IMR-90 (cell line): ENCODE results near the gene MRPL12.

ENCODE experiments used
- CEBPB ChIP-seq: IDR thresholded peaks from 2 replicates; pipeline ENCODE4 v1.6.1; 2012; ENCODE audit warnings: low read depth, low read length, improper control_type of control experiment
- CHD1 ChIP-seq: IDR thresholded peaks from 2 replicates; pipeline ENCODE4 v1.6.1; 2012; ENCODE audit warnings: low read depth, low read length, improper control_type of control experiment
- CTCF ChIP-seq: conservative IDR thresholded peaks from 2 replicates; pipeline ENCODE4 v1.5.1; 2012; ENCODE audit warnings: mild to moderate bottlenecking, low read depth, low read length, improper control_type of control experiment
- ELK1 ChIP-seq: fragments of 150-350 bp; IDR thresholded peaks from 2 replicates; pipeline ENCODE4 v1.6.1; 2016; ENCODE audit warnings: low read depth, mild to moderate bottlenecking, low read length, moderate library complexity, borderline replicate concordance
- FOS ChIP-seq: fragments of 150-350 bp; IDR thresholded peaks from 2 replicates; pipeline ENCODE4 v1.6.1; 2016; ENCODE audit warnings: low read depth, low read length
- MAFK ChIP-seq: IDR thresholded peaks from 2 replicates; pipeline ENCODE4 v1.6.1; 2012; ENCODE audit warnings: low read depth, low read length, improper control_type of control experiment
- MAZ ChIP-seq: IDR thresholded peaks from 2 replicates; pipeline ENCODE4 v1.6.1; 2012; ENCODE audit warnings: low read depth, mild to moderate bottlenecking, low read length, improper control_type of control experiment, moderate library complexity, borderline replicate concordance
- MXI1 ChIP-seq: IDR thresholded peaks from 2 replicates; pipeline ENCODE4 v1.6.1; 2012; ENCODE audit warnings: low read depth, mild to moderate bottlenecking, low read length, moderate library complexity, borderline replicate concordance
- POLR2A ChIP-seq: IDR thresholded peaks from 2 replicates; pipeline ENCODE4 v1.6.1; 2012; ENCODE audit warnings: mild to moderate bottlenecking, low read depth, low read length
- RAD21 ChIP-seq: IDR thresholded peaks from 2 replicates; pipeline ENCODE4 v1.6.1; 2012; ENCODE audit warnings: low read length, improper control_type of control experiment
- RCOR1 ChIP-seq: IDR thresholded peaks from 2 replicates; pipeline ENCODE4 v1.6.1; 2012; ENCODE audit warnings: mild to moderate bottlenecking, low read length, improper control_type of control experiment; ENCODE audit not compliant: insufficient replicate concordance
- RFX5 ChIP-seq: IDR thresholded peaks from 2 replicates; pipeline ENCODE4 v1.8.0; 2012; ENCODE audit warnings: low read depth, mild to moderate bottlenecking, low read length, moderate library complexity
- SMC3 ChIP-seq: fragments of 150-350 bp; IDR thresholded peaks from 2 replicates; pipeline ENCODE4 v1.6.1; 2016; ENCODE audit warnings: low read depth, mild to moderate bottlenecking, antibody characterized with exemption, low read length, moderate library complexity

GRCh38 chr17:81694810-81695209 lies 8.4 kb upstream of the MRPL12 start:
- TF ChIP-seq RCOR1 (no peak), CTCF (no peak), MXI1 (no peak), RAD21 (no peak), POLR2A (no peak), RFX5 (no peak), SMC3 (no peak), CHD1 (no peak), MAZ (no peak), CEBPB (no peak), ELK1 (no peak), FOS (no peak), MAFK (no peak)
